H1 (cell line): Measurements from ENCODE around the gene AP5S1. TPM values are rescaled to one million over a fixed set of nuclear protein-coding genes. Genes with fewer than 3 reads are reported as not detected.

Experiments used
- CTCF ChIA-PET: fragments of 300-600 bp; sonication (Branson Sonifier 250); formaldehyde crosslinking; loops from one replicate; lab custom pipeline; 2021; ENCODE audit not compliant: partially characterized antibody; lab: Charles Lee
- POLR2A ChIA-PET: fragments of 300-600 bp; sonication (Branson Sonifier 250); formaldehyde crosslinking; loops from one replicate; lab custom pipeline; 2021; ENCODE audit warnings: inconsistent platforms; ENCODE audit not compliant: partially characterized antibody; lab: Charles Lee
- DNase-seq, 2 experiments: peaks; one replicate each; pipeline versions ENCODE4 v3.0.0 to v3.0.0-alpha.2; 2010 to 2022; ENCODE audit warnings: low spot score in 2 of 2, low read depth in 1 of 2, mixed read lengths in 1 of 2
- FAIRE-seq: peaks from 2 replicates; lab custom pipeline; 2011; peaks lifted over from hg19 to GRCh38; lab: Jason Lieb, UNC
- H2AFZ ChIP-seq: 2 replicates; pipeline ENCODE4 v1.8.1; 2012; ENCODE audit warnings: low read length, inconsistent platforms
- H2AK5ac ChIP-seq: 2 replicates; pipeline ENCODE4 v1.6.1; 2013; ENCODE audit warnings: low read depth, low read length
- H2BK120ac ChIP-seq: replicated peaks from 2 replicates; pipeline ENCODE3; 2013; ENCODE audit warnings: low read depth, low read length, inconsistent platforms
- H2BK12ac ChIP-seq: 2 replicates; pipeline ENCODE4 v1.6.1; 2013; ENCODE audit warnings: low read depth, low read length
- H2BK15ac ChIP-seq: 2 replicates; pipeline ENCODE4 v1.6.1; 2013; ENCODE audit warnings: low read length
- H2BK20ac ChIP-seq: 2 replicates; pipeline ENCODE4 v1.6.1; 2013; ENCODE audit warnings: low read length
- H2BK5ac ChIP-seq: 2 replicates; pipeline ENCODE4 v1.6.1; 2013; ENCODE audit warnings: low read depth, low read length
- H3K14ac ChIP-seq: 2 replicates; pipeline ENCODE4 v1.6.1; 2013; ENCODE audit warnings: inconsistent platforms; ENCODE audit not compliant: insufficient read length
- H3K18ac ChIP-seq: 2 replicates; pipeline ENCODE4 v1.6.1; 2013; ENCODE audit warnings: low read length; ENCODE audit errors: extremely low read depth
- H3K23ac ChIP-seq: 2 replicates; pipeline ENCODE4 v1.6.1; 2013; ENCODE audit warnings: inconsistent platforms; ENCODE audit not compliant: insufficient read length
- H3K23me2 ChIP-seq: 2 replicates; pipeline ENCODE4 v1.6.1; 2013; ENCODE audit warnings: low read depth, low read length
- H3K27ac ChIP-seq: 2 replicates; pipeline ENCODE4 v1.6.1; 2011; ENCODE audit warnings: low read depth, low read length, inconsistent platforms
- H3K27me3 ChIP-seq, 4 experiments: replicated peaks in 1 of 4; 1 replicate in 1 of 4; 2 replicates in 3 of 4; pipeline versions ENCODE4 v1.6.1 to v1.8.1; 2011 to 2013; ENCODE audit warnings: low read length in 3 of 4, mild to moderate bottlenecking in 3 of 4, inconsistent platforms in 2 of 4, mixed read lengths in 2 of 4, moderate library complexity in 1 of 4; ENCODE audit not compliant: control insufficient read depth in 3 of 4, insufficient read depth in 3 of 4; ENCODE audit errors: extremely low read depth in 1 of 4
- H3K36me3 ChIP-seq, 4 experiments: 2 replicates each; pipeline versions ENCODE4 v1.6.1 to v1.8.1; 2011 to 2013; ENCODE audit warnings: mild to moderate bottlenecking in 4 of 4, low read length in 3 of 4, moderate library complexity in 2 of 4, control low read depth in 1 of 4, inconsistent platforms in 1 of 4; ENCODE audit not compliant: insufficient read depth in 4 of 4, control insufficient read depth in 2 of 4
- H3K4ac ChIP-seq: replicated peaks from 2 replicates; pipeline ENCODE3; 2013; ENCODE audit warnings: low read length, low read depth, mixed read lengths, inconsistent platforms; ENCODE audit not compliant: insufficient read length
- H3K4me1 ChIP-seq, 4 experiments: replicated peaks in 1 of 4; 1 replicate in 1 of 4; 2 replicates in 3 of 4; pipeline versions ENCODE4 v1.6.1 to v1.8.1; 2011 to 2013; ENCODE audit warnings: low read length in 3 of 4, inconsistent platforms in 2 of 4, mixed read lengths in 1 of 4; ENCODE audit not compliant: insufficient read depth in 4 of 4, control insufficient read depth in 3 of 4
- H3K4me2 ChIP-seq, 2 experiments: 2 replicates each; pipeline versions ENCODE4 v1.6.1 to v1.8.1; 2011 to 2013; ENCODE audit warnings: low read depth in 2 of 2, low read length in 2 of 2, control low read depth in 1 of 2, inconsistent platforms in 1 of 2, mild to moderate bottlenecking in 1 of 2; ENCODE audit not compliant: insufficient read depth in 1 of 2
- H3K4me3 ChIP-seq, 4 experiments: fragments of 200-600, 300-600 bp in 1 of 4; sonication (generic), shearing (Covaris generic), sonication (Bioruptor Twin) in 1 of 4; 2 replicates each; pipeline versions ENCODE4 v1.5.1 to v1.8.1; 2011 to 2016; ENCODE audit warnings: low read length in 4 of 4, low read depth in 3 of 4, control low read depth in 2 of 4, inconsistent platforms in 2 of 4, mild to moderate bottlenecking in 2 of 4, mixed read lengths in 1 of 4, moderate library complexity in 1 of 4; ENCODE audit not compliant: insufficient read depth in 2 of 4; ENCODE audit errors: extremely low read depth in 1 of 4
- H3K56ac ChIP-seq: replicated peaks from 2 replicates; pipeline ENCODE3; 2013; ENCODE audit warnings: low read depth, mild to moderate bottlenecking, mixed read lengths, low read length, inconsistent platforms; ENCODE audit not compliant: insufficient read length
- H3K79me1 ChIP-seq: 2 replicates; pipeline ENCODE4 v1.6.1; 2013; ENCODE audit warnings: low read depth, low read length, control low read depth
- H3K79me2 ChIP-seq, 2 experiments: 2 replicates each; pipeline versions ENCODE4 v1.6.1 to v1.8.1; 2012 to 2013; ENCODE audit warnings: low read length in 2 of 2, mild to moderate bottlenecking in 2 of 2, inconsistent platforms in 1 of 2; ENCODE audit not compliant: insufficient read depth in 2 of 2, control insufficient read depth in 1 of 2
- H3K9ac ChIP-seq, 4 experiments: replicated peaks in 1 of 4; 1 replicate in 1 of 4; 2 replicates in 3 of 4; pipeline versions ENCODE4 v1.6.1 to v1.8.1; 2011 to 2013; ENCODE audit warnings: low read depth in 3 of 4, low read length in 3 of 4, control low read depth in 2 of 4, mild to moderate bottlenecking in 2 of 4, moderate library complexity in 2 of 4, inconsistent platforms in 1 of 4; ENCODE audit errors: extremely low read depth in 1 of 4
- H3K9me3 ChIP-seq, 2 experiments: 2 replicates each; pipeline versions ENCODE4 v1.6.1 to v1.8.1; 2012 to 2013; ENCODE audit warnings: mild to moderate bottlenecking in 2 of 2, moderate library complexity in 2 of 2, control low read depth in 1 of 2, inconsistent platforms in 1 of 2, low read depth in 1 of 2, low read length in 1 of 2, mixed read lengths in 1 of 2; ENCODE audit not compliant: insufficient read depth in 2 of 2
- H4K20me1 ChIP-seq, 2 experiments: replicated peaks in 1 of 2; 2 replicates each; pipeline versions ENCODE3 to v1.8.1; 2011 to 2013; ENCODE audit warnings: inconsistent platforms in 2 of 2, low read length in 2 of 2, mild to moderate bottlenecking in 1 of 2; ENCODE audit not compliant: insufficient read depth in 2 of 2, control insufficient read depth in 1 of 2
- H4K5ac ChIP-seq: 2 replicates; pipeline ENCODE4 v1.6.1; 2013; ENCODE audit warnings: low read length, low read depth, mixed read lengths, inconsistent platforms; ENCODE audit not compliant: insufficient read length
- H4K8ac ChIP-seq: 2 replicates; pipeline ENCODE4 v1.8.0; 2013; ENCODE audit warnings: mild to moderate bottlenecking, moderate library complexity, low read length, inconsistent platforms; ENCODE audit not compliant: insufficient read depth; ENCODE audit errors: extremely low read depth
- H4K91ac ChIP-seq: replicated peaks from 2 replicates; pipeline ENCODE3; 2013; ENCODE audit warnings: low read length, mixed read lengths, inconsistent platforms; ENCODE audit not compliant: insufficient read length
- ASH2L ChIP-seq: fragments of 200-600, 300-600 bp; sonication (generic); IDR thresholded peaks from one replicate; pipeline ENCODE4 v1.7.1; 2017; ENCODE audit warnings: low read length
- ATF3 ChIP-seq: IDR thresholded peaks from 2 replicates; pipeline ENCODE4 v1.6.1; 2011; ENCODE audit warnings: low read depth, mild to moderate bottlenecking, low read length; ENCODE audit not compliant: insufficient read depth
- BCL11A ChIP-seq, 2 experiments: IDR thresholded peaks; one replicate each; pipeline ENCODE4 v1.6.1; 2011; ENCODE audit warnings: low read depth in 2 of 2, low read length in 2 of 2, mild to moderate bottlenecking in 2 of 2
- CBX8 ChIP-seq: fragments of 300-800, 300-1000 bp; sonication (generic); IDR thresholded peaks from 2 replicates; pipeline ENCODE4 v1.7.1; 2016; ENCODE audit warnings: low read depth, low read length, borderline replicate concordance
- CHD2 ChIP-seq: IDR thresholded peaks from 2 replicates; pipeline ENCODE4 v1.6.1; 2012; ENCODE audit warnings: low read length, improper control_type of control experiment
- CTCF ChIP-seq, 3 experiments: IDR thresholded peaks; 1 replicate in 2 of 3; 2 replicates in 1 of 3; pipeline versions ENCODE4 v1.5.1 to v1.6.1; 2011; ENCODE audit warnings: low read length in 3 of 3, mild to moderate bottlenecking in 3 of 3, inconsistent platforms in 2 of 3, low read depth in 1 of 3, moderate library complexity in 1 of 3; ENCODE audit not compliant: insufficient read depth in 1 of 3; ENCODE audit errors: control extremely low read depth in 1 of 3
- SP2 ChIP-seq: IDR thresholded peaks from 2 replicates; pipeline ENCODE4 v1.6.1; 2012; ENCODE audit warnings: mild to moderate bottlenecking, low read length, inconsistent platforms
- SRF ChIP-seq: IDR thresholded peaks from 2 replicates; pipeline ENCODE4 v1.6.1; 2011; ENCODE audit warnings: mild to moderate bottlenecking, low read depth, low read length, moderate library complexity
- TCF12 ChIP-seq: IDR thresholded peaks from 2 replicates; pipeline ENCODE4 v1.6.1; 2011; ENCODE audit warnings: low read depth, mild to moderate bottlenecking, low read length
- TEAD4 ChIP-seq: IDR thresholded peaks from 2 replicates; pipeline ENCODE4 v1.6.1; 2012; ENCODE audit warnings: low read depth, low read length, inconsistent platforms, mixed read lengths
- WGBS, 2 experiments: shearing (Covaris generic) in 1 of 2; methylation state at CpG; one replicate each; pipeline versions ENCODE4 v1.1.6 to v1.1.7; 2013 to 2015; ENCODE audit warnings: low lambda C conversion rate in 2 of 2, mixed read lengths in 2 of 2, inconsistent platforms in 1 of 2, low coverage in 1 of 2, missing lambda C conversion rate in 1 of 2; ENCODE audit not compliant: insufficient replicate concordance in 2 of 2, insufficient coverage in 1 of 2, insufficient read length in 1 of 2; ENCODE audit errors: extremely low coverage in 1 of 2, missing lambda C conversion rate in 1 of 2; 5-methylcytosine and 5-hydroxymethylcytosine counted together
- polyA plus RNA-seq, 7 experiments: library from polyadenylated mRNA; depleted of rRNA in 3 of 7; stranded (reverse) in 5 of 7; unstranded in 2 of 7; fragments of >200 nt in 5 of 7; fragments of 200-250 nt in 2 of 7; gene quantifications; 1 replicate in 5 of 7; 2 replicates in 1 of 7; 4 replicates in 1 of 7; pipeline versions ENCODE4 v1.2.1 to v1.2.3, GENCODE V29; 2011 to 2013; ENCODE audit warnings: missing spikeins in 2 of 7, mixed read lengths in 2 of 7
- total RNA-seq: library from RNA; stranded (reverse); fragmentation: NEBNext Ultra II Directional; extraction: Animal tissue kit (Norgen Biotek cat#: 25700); gene quantifications from 2 replicates; pipeline ENCODE4 v1.2.1, GENCODE V29; 2021

AP5S1 gene
- total and polyA plus RNA-seq, 2 of the 8 experiments (the other 6 are each of a cell fraction or from before 2014, with no cell fraction given): 3.3 to 3.7 TPM

- Histone ChIP-seq H4K8ac (no peak overlapping the region), H3K18ac (no peak overlapping the region), H3K23ac (no peak overlapping the region), H3K4me2 (no peak overlapping the region), H3K14ac (no peak overlapping the region), H2BK120ac (no peak overlapping the region), H3K27me3 (no peaks in the 10 kb centered on the region), H2BK5ac (no peak overlapping the region; the same call in 1 of the 2 replicates), H3K4ac (no peak overlapping the region), H3K27ac (no peak overlapping the region), H2AFZ (no peak overlapping the region), H3K23me2 (no peaks in the 10 kb centered on the region), H2BK20ac (no peak overlapping the region), H4K5ac (no peak overlapping the region), H3K79me2 (no peaks in the 10 kb centered on the region), H3K4me3 (no peak overlapping the region), H3K36me3 (peaks cover 0 to 3% (median 1%) of the 10 kb centered on the region in 4 experiments; a peak in 2 of 8 replicates), H4K91ac (no peak overlapping the region), H4K20me1 (peaks cover 0 to 7% of the 10 kb centered on the region in 2 experiments), H2BK15ac (no peak overlapping the region), H3K4me1 (no peaks in the 10 kb centered on the region), H2BK12ac (no peak overlapping the region), H3K9me3 (no peaks in the 10 kb centered on the region), H2AK5ac (no peak overlapping the region), H3K56ac (no peak overlapping the region), H3K79me1 (peaks cover 2% of the 10 kb centered on the region; the same call in 1 of the 2 replicates), H3K9ac (no peak overlapping the region)
- WGBS, 2 experiments: 80% methylated on average over 3 of the region's 3 CpGs; no CpG with 5 or more reads in 1 of the 2 experiments
- ChIA-PET POLR2A (interaction anchor here (0.6 to 6.3 kb wide), 5 partner anchors 8 to 33 kb away, joined by 3 to 34 read pairs (median 6); no protein-coding TSS in a partner anchor), CTCF (interaction anchor here (2.1 kb wide), 1 partner anchor 20 kb away, joined by 7 read pairs; no protein-coding TSS in a partner anchor)
- FAIRE-seq: no peak
- DNase-seq: no peak
- no peak for TF ChIP-seq ATF3
- TF ChIP-seq TCF12: no peak
- no peak for TF ChIP-seq CTCF (IDR thresholded peaks at IDR 0.05; ENCODE audit: control extremely low read depth in 1 of 3, insufficient read depth in 1 of 3, low read depth in 1 of 3, low read length in 3 of 3)
- TF ChIP-seq TEAD4: no peak
- TF ChIP-seq ASH2L: no peak
- no peak for TF ChIP-seq SP2
- no peak for TF ChIP-seq SRF
- TF ChIP-seq CBX8: no peak
- no peak for TF ChIP-seq BCL11A (IDR thresholded peaks at IDR 0.05; ENCODE audit: low read depth in 2 of 2, low read length in 2 of 2)
- TF ChIP-seq CHD2: no peak
These were observed 54.0 kb downstream of the AP5S1 start for GRCh38 chr20:3874194-3874844.
